NCI-H1092 treated with DMSO at 0.1 percent for 48 hours (cell line): ENCODE results near the gene TTLL11.

Experiments
- DNase-seq: peaks from one replicate; lab custom pipeline; 2025; lab: John Stamatoyannopoulos, UW

TTLL11 gene

GRCh38 chr9:121852651-121853616, 240.2 kb downstream of the TTLL11 start:
- no peak for DNase-seq

- no peak for DNase-seq
These were observed 240.9 kb downstream of the TTLL11 start for GRCh38 chr9:121852241-121852640.

- no peak for DNase-seq
These were observed 241.4 kb downstream of the TTLL11 start for GRCh38 chr9:121851641-121852091.

- DNase-seq, result no peak
These were observed 242.7 kb downstream of the TTLL11 start for GRCh38 chr9:121850366-121850765.

- no peak for DNase-seq
These were observed 243.6 kb downstream of the TTLL11 start for GRCh38 chr9:121849554-121849953.

GRCh38 chr9:121844562-121844961, 248.5 kb downstream of the TTLL11 start:
- no peak for DNase-seq

- no peak for DNase-seq
These were observed 249.0 kb downstream of the TTLL11 start for GRCh38 chr9:121844098-121844497.

GRCh38 chr9:121842612-121842978, 250.5 kb downstream of the TTLL11 start:
- no peak for DNase-seq

GRCh38 chr9:121841771-121842611, 251.1 kb downstream of the TTLL11 start:
- DNase-seq, result no peak

- no peak for DNase-seq
These were observed 252.0 kb downstream of the TTLL11 start for GRCh38 chr9:121840838-121841760.

- DNase-seq, result no peak
These were observed 253.2 kb downstream of the TTLL11 start for GRCh38 chr9:121839726-121840500.

- no peak for DNase-seq
These were observed 254.1 kb downstream of the TTLL11 start for GRCh38 chr9:121838746-121839669.

- no peak for DNase-seq
These were observed 255.8 kb downstream of the TTLL11 start for GRCh38 chr9:121837113-121837961.

GRCh38 chr9:121836366-121836885, 256.7 kb downstream of the TTLL11 start:
- DNase-seq, result no peak

GRCh38 chr9:121835587-121836365, 257.3 kb downstream of the TTLL11 start:
- no peak for DNase-seq

- DNase-seq, result no peak
These were observed 260.0 kb downstream of the TTLL11 start for GRCh38 chr9:121833061-121833460.

- no peak for DNase-seq
These were observed 261.2 kb downstream of the TTLL11 start for GRCh38 chr9:121831869-121832268.
